Thoracic aorta (tissue), 2 donors: Measurements from ENCODE around the gene FRA10AC1. TPM values are rescaled to one million over a fixed set of nuclear protein-coding genes. Genes with fewer than 3 reads are reported as not detected.

Source experiments
- ATAC-seq: fragments of 150-250 bp; one replicate; pipeline ENCODE4 v1.8.0; 2017; ENCODE audit warnings: low read depth; ENCODE audit not compliant: insufficient number of reproducible peaks, low FRiP score
- DNase-seq: peaks from one replicate; pipeline ENCODE4 v3.0.0-alpha.2; 2020; ENCODE audit warnings: low spot score
- H3K27ac ChIP-seq, 2 donors: fragments of 200-600 bp; sonication (generic); 1 replicate in 1 of 2; 2 replicates in 1 of 2; pipeline ENCODE4 v1.5.1; 2016; ENCODE audit warnings: mild to moderate bottlenecking in 2 of 2, moderate library complexity in 2 of 2
- H3K27me3 ChIP-seq: fragments of 200-600 bp; sonication (generic); replicated peaks from 2 replicates; pipeline ENCODE4 v1.6.0; 2016; ENCODE audit warnings: mild to moderate bottlenecking; ENCODE audit not compliant: insufficient read depth
- H3K36me3 ChIP-seq: fragments of 200-600 bp; sonication (generic); one replicate; pipeline ENCODE4 v1.5.1; 2016
- H3K4me1 ChIP-seq, 2 donors: fragments of 200-600 bp; sonication (generic); 1 replicate in 1 of 2; 2 replicates in 1 of 2; pipeline versions ENCODE4 v1.5.1 to v1.6.0; 2016; ENCODE audit warnings: low read depth in 2 of 2, mild to moderate bottlenecking in 1 of 2; ENCODE audit not compliant: control insufficient read depth in 1 of 2
- H3K4me3 ChIP-seq: fragments of 200-600 bp; sonication (generic); 2 replicates; pipeline ENCODE4 v1.5.1; 2016; ENCODE audit warnings: mild to moderate bottlenecking
- H3K9me3 ChIP-seq: fragments of 200-600 bp; sonication (generic); 2 replicates; pipeline ENCODE4 v1.5.1; 2016
- CTCF ChIP-seq: fragments of 200-600 bp; sonication (generic); IDR thresholded peaks from one replicate; pipeline ENCODE4 v1.5.1; 2019; ENCODE audit warnings: antibody characterized with exemption
- total RNA-seq, 2 donors: library from RNA; depleted of rRNA; stranded (reverse); fragments of >200 nt; gene quantifications; one replicate each; pipeline versions ENCODE4 v1.1.0 to v1.2.3, GENCODE V29; 2016

FRA10AC1 gene
- total RNA-seq, 2 donors from 2014 or later, result 25.7 to 35.9 TPM

DNA sequence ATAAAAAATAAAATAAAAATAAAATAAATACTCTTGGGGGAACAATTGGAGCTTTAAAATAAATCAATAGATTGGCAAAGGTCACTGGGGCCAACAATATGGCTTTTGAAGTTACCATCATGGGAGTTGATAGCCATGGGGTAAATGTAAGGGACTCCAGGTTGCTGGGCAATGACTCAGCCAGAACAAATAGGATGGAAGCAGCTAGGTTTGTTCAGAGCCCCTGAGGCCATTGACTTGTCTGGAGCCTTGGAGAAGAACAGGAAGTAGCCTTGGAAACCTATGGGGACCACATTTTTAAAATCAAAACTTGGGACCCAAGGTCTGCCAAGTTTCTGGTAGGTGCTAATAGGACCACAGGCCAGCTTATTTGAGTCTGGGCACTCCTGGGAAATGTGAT, 20.2 kb upstream of the FRA10AC1 start:
- ATAC-seq (no peak), DNase-seq (no peak)
- H3K27me3 ChIP-seq, result no peaks in the 10 kb centered on the region
- no peak overlapping the region for H3K27ac ChIP-seq
- no peaks in the 10 kb centered on the region for H3K9me3 ChIP-seq
- H3K36me3 ChIP-seq, result no peaks in the 10 kb centered on the region
- H3K4me3 ChIP-seq, result no peak overlapping the region
- no peaks in the 10 kb centered on the region for H3K4me1 ChIP-seq
- no peak for TF ChIP-seq CTCF

DNA sequence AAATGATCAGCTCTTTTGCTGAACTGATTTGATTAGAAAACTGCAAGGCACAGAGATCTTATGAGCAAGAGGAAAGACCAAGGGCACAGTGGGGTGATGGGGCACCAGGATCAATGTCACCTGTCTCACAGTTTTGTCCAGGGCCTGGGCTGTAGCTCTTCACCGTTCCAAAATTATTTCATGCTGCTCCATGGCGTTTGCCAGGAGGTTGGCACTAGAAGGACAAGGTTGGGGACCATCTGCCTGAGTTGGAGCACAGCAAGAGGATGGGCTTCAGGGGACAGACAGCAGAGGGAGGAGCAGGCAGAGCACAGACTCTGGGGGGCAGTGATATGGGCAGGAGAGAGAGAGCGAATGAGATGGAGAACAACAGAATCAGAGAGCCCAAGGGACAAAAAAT, 17.5 kb upstream of the FRA10AC1 start:
- Histone ChIP-seq H3K27me3 (no peaks in the 10 kb centered on the region), H3K4me3 (no peak overlapping the region), H3K27ac (no peak overlapping the region), H3K9me3 (no peaks in the 10 kb centered on the region), H3K4me1 (no peaks in the 10 kb centered on the region), H3K36me3 (no peaks in the 10 kb centered on the region)
- ATAC-seq (no peak), DNase-seq (no peak)
- no peak for TF ChIP-seq CTCF

GRCh38 chr10:93718937-93719725, 16.7 kb upstream of the FRA10AC1 start:
- no peaks in the 10 kb centered on the region for H3K4me1 ChIP-seq
- H3K27me3 ChIP-seq, result no peaks in the 10 kb centered on the region
- no peak overlapping the region for H3K4me3 ChIP-seq
- no peak for TF ChIP-seq CTCF
- DNase-seq, result no peak
- H3K9me3 ChIP-seq, result no peaks in the 10 kb centered on the region
- no peaks in the 10 kb centered on the region for H3K36me3 ChIP-seq
- ATAC-seq, result no peak
- no peak overlapping the region for H3K27ac ChIP-seq

- H3K36me3 ChIP-seq, result no peaks in the 10 kb centered on the region
- ATAC-seq, result no peak
Measured at GRCh38 chr10:93716766-93717165, 14.4 kb upstream of the FRA10AC1 start.

DNA sequence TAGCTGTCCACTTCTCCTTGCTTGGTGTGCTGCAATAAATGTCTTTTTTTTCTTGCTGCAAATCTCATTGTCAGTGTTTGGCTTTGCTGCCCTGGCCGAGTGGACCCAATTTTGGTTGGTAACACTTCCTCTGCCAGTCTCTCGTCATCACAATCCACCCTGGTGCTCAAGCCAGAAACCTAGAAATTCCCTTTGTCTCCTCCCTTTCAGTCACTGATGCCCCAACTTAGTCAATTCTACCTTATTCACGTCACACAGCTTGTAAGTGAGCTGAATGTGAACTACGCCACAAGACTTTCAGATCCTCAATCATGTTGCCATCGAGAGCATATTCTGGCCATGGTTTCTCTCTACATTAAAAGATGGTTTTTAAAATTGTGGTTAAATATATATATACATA, 13.0 kb upstream of the FRA10AC1 start:
- ATAC-seq (no peak), DNase-seq (no peak)
- H3K4me3 ChIP-seq, result no peak overlapping the region
- H3K36me3 ChIP-seq, result no peaks in the 10 kb centered on the region
- no peaks in the 10 kb centered on the region for H3K27me3 ChIP-seq
- H3K4me1 ChIP-seq, result no peaks in the 10 kb centered on the region
- no peak for TF ChIP-seq CTCF
- H3K27ac ChIP-seq, result no peak overlapping the region
- no peaks in the 10 kb centered on the region for H3K9me3 ChIP-seq

More at GRCh38 chr10:93716766-93717165, 14.4 kb upstream of the FRA10AC1 start:
- Histone ChIP-seq H3K4me3 (no peak overlapping the region), H3K27ac (no peak overlapping the region), H3K27me3 (no peaks in the 10 kb centered on the region), H3K4me1 (no peaks in the 10 kb centered on the region), H3K9me3 (no peaks in the 10 kb centered on the region)
- TF ChIP-seq CTCF, result no peak
- DNase-seq, result no peak
